HG03469 (cell line): Measurements from ENCODE around the gene NUAK2.

Experiments used
- ATAC-seq: cut with Tn5 transposase; IDR thresholded peaks from one replicate; pipeline ENCODE4 v1.9.1; 2021; ENCODE audit warnings: mild to moderate bottlenecking, moderate library complexity, moderate number of reproducible peaks; ENCODE audit not compliant: unreplicated experiment

The NUAK2 gene

GRCh38 chr1:205348554-205349487 lies 27.3 kb upstream of the NUAK2 start:
- no peak for ATAC-seq

GRCh38 chr1:205346956-205347574 lies 25.5 kb upstream of the NUAK2 start:
- ATAC-seq = no peak

- no peak for ATAC-seq
These were observed 24.2 kb upstream of the NUAK2 start for GRCh38 chr1:205345761-205346160.

GRCh38 chr1:205344066-205344928 lies 22.8 kb upstream of the NUAK2 start:
- no peak for ATAC-seq

- no peak for ATAC-seq
These were observed 22.0 kb upstream of the NUAK2 start for GRCh38 chr1:205343431-205344065.

GRCh38 chr1:205342986-205343385 lies 21.4 kb upstream of the NUAK2 start:
- no peak for ATAC-seq

- no peak for ATAC-seq
These were observed 19.1 kb upstream of the NUAK2 start for GRCh38 chr1:205340676-205341075.

- ATAC-seq = peak; percentile 48
These were observed 18.2 kb upstream of the NUAK2 start for GRCh38 chr1:205339717-205340116.

- no peak for ATAC-seq
These were observed 17.7 kb upstream of the NUAK2 start for GRCh38 chr1:205339197-205339702.

- no peak for ATAC-seq
These were observed 16.5 kb upstream of the NUAK2 start for GRCh38 chr1:205338011-205338410.

GRCh38 chr1:205337481-205337880 lies 15.9 kb upstream of the NUAK2 start:
- ATAC-seq = no peak

GRCh38 chr1:205335692-205336091 lies 14.1 kb upstream of the NUAK2 start:
- no peak for ATAC-seq

- ATAC-seq = no peak
These were observed 10.7 kb upstream of the NUAK2 start for GRCh38 chr1:205332015-205332791.

- ATAC-seq = no peak
These were observed 8.6 kb upstream of the NUAK2 start for GRCh38 chr1:205330150-205330549.

- no peak for ATAC-seq
These were observed 8.2 kb upstream of the NUAK2 start for GRCh38 chr1:205329719-205330118.

GRCh38 chr1:205328476-205328875 lies 6.9 kb upstream of the NUAK2 start:
- no peak for ATAC-seq

- ATAC-seq = no peak
These were observed 5.4 kb upstream of the NUAK2 start for GRCh38 chr1:205326812-205327466.

- no peak for ATAC-seq
These were observed 3.9 kb upstream of the NUAK2 start for GRCh38 chr1:205325334-205325884.

- ATAC-seq = no peak
These were observed 3.2 kb upstream of the NUAK2 start for GRCh38 chr1:205324781-205325180.
